Stimulated activated CD4-positive, alpha-beta T cell treated with anti-CD3 and anti-CD28 coated beads, Interleukin-2, amount 100 ng/mL, for 48 hours (primary cell): Measurements from ENCODE around the gene SNAP47.

Experiments
- DNase-seq, 2 donors: peaks; one replicate each; pipeline ENCODE4 v3.0.0-alpha.2; 2020

SNAP47 gene

DNA sequence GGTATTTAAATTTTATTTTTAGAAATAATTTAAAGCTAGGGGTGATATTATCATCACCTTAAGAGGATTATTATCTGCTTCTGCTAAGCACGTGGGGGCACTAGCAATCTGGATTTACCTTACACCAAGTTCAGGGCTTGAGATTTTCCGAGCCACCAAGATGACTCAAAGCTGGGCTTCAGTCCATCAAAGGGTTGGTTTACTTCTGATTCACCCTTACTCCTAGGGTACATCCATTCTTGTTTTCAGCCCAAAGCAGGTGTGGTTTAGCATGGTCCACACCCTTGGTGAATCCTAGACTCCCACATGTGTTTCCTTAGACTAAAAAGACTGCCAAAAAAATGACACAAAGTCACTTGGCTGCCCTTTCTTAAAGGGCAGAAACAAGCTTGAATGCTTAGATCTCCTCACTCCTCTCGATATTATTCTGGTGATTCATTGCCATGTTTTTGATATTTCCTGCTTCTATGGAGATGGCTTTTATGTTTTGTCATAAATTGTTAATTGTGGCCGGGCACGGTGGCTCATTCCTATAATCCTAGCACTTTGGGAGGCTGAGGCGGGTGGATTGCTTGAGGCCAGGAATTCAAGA lies 70.5 kb downstream of the SNAP47 start:
- no peak for DNase-seq

DNA sequence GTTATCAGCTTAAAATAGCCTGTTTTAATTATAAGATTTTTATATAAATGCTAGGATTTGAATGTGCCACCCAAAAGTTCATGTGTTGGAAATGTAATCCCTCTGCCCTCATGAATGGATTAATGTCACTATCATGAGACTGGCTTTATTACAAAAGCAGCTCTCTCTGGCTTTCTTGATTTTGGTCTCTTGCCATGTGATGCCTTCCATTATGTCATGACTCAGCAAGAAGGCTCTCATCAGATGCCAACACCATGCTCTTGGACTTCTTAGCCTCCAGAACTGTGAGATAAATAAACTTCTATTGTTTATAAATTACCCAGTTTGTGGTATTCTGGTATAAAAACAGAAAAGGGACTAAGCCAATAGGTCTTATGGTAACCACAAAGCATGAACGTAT lies 73.3 kb downstream of the SNAP47 start:
- no peak for DNase-seq

DNA sequence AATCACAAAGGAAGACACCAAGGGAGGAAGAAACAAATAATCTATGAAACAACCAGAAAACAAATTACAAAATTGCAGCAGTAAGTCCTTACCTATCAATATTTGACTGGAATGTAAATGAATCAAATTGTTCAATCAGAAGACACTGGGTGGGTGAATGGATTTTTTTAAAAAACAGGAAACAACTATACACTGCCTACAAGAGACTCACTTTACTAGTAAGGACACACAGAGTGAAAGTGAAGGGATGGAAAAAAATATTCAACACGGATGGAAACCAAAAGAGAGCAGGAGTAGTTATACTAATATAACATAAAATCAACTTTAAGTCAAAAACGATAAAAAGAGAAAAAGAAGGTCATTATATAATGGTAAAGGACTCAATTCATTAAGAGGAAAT lies 73.8 kb downstream of the SNAP47 start:
- no peak for DNase-seq

DNA sequence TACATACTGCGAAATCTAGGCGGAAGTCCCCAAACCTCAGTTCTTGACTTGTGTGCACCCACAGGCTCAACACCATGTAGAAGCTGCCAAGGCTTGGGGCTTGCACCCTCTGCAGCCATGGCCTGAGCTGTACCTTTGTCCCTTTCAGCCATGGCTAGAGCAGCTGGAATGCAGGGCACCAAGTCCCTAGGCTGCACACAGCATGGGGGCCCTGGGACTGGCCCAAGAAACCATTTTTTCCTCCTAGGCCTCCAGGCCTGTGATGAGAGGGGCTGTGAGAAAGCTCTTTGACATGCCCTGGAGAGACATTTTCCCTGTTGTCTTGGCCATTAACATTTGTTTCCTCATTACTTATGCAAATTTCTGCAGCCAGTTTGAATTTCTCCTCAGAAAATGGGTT lies 78.7 kb downstream of the SNAP47 start:
- DNase-seq: no peak

DNA sequence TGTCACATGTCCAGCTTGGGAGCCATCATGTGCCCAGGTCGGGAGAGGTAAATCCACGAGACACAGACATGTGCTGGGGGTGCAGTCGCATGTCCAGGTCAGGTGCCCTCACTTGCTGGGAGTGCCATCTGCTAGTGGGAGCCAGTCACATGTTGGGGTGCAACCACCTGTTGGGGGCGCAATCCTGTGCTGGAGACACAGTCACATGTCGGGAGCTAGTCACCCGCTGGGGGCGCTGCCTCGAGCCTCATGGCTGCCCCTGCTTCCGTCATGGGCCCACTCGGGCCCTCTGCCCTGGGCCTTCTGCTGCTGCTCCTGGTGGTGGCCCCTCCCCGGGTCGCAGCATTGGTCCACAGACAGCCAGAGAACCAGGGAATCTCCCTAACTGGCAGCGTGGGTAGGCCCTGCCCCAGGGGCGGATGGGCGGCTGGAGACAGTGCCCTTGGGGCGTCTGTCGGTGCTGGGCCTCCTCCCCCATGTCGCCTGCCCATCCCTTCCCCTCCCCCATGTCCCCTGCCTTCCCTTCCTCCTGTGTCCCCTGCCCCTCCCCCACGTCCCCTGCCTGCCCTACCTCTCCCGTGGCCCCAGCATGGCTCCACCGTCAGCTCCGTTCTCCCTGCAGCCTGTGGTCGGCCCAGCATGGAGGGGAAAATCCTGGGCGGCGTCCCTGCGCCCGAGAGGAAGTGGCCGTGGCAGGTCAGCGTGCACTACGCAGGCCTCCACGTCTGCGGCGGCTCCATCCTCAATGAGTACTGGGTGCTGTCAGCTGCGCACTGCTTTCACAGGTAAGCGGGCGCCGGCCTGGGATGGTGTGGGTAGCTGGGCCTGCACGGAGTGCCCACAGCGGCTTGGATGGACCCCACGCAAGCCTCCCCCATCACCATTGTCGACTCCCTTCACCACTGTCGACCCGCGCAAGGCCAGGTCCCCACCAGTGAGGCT lies 80.5 kb downstream of the SNAP47 start, which contains the start of gene PRSS38:
TSS of gene PRSS38 (plus strand) at position 208 of the 942 bp plus-strand sequence. CDS start at position 250, 42 bp downstream.
- no peak for DNase-seq

DNA sequence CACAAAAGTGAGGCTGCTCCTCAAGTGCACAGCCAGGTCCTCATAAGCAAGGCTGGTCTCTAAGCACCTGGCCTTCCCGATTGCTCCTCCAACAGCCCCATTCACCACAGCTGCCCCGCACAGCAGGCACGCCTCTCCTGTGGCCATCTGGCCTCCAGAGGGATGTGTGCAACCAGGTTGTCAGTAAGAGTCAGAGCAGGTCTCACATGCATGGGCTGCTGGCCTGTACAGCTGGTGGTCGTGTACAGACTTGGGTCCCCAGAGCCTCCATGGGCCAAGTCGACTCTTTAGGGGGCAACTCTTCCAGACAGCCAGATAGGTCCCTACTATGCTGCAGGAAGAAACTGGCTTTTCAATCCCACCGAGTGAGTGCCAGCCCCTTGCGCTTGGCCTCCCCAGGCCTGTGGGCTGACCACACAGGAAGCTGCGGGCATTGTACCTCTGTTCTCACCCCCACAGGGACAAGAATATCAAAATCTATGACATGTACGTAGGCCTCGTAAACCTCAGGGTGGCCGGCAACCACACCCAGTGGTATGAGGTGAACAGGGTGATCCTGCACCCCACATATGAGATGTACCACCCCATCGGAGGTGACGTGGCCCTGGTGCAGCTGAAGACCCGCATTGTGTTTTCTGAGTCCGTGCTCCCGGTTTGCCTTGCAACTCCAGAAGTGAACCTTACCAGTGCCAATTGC lies 81.7 kb downstream of the SNAP47 start:
- no peak for DNase-seq

DNA sequence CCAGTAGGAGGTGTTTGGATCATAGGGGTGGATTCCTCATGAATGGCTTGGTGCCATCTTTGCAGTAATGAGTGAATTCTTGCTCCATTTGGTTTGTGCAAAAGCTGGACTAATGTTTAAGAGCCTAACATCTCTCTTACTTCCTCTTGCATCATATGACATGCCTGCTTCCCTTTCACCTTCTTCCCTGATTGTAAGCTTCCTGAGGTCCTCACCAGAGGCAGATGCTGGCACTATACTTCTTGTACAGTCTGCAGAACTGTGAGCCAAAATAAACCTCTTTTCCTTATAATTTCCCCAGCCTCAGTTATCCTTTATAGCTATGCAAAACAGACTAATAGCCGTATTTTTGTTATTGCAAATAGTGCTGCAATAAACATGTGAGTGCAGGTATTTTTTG lies 88.3 kb downstream of the SNAP47 start:
- DNase-seq: no peak

DNA sequence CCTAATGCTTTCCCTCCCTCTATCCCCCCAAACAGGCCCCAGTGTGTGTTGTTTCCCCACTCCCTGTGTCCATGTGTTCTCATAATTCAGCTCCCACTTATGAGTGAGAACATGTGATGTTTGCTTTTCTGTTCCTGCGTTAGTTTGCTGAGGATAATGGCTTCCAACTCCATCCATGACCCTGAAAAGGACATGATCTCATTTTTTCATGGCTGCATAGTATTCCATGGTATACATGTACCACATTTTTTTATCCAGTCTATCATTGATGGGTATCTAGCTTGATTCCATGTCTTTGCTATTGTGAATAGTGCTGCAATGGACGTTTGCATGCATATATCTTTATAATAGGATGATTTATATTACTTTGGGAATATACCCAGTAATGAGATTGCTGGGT lies 89.0 kb downstream of the SNAP47 start:
- DNase-seq: no peak

DNA sequence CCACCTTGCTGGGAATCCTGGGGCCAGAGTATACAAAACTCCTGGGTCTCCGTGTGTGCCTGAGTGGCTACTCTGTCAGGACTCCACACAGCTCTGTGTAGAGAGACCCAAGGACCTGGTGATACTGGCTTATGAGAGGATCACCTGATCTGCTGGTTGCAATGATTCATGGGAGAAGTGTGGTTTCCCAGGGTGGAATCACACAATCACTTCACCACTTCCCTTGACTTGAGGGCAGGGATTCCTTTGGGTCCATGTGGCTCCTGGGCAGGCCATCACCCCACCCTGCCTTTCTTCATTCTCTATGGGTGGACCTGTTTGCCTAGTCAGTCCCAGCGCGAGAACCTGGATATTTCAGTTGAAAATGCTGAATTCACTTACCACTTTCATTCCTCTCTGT lies 93.6 kb downstream of the SNAP47 start:
- DNase-seq: no peak
